Left kidney (tissue), 2 donors: Measurements from ENCODE around the gene GRID1. TPM values are rescaled to one million over a fixed set of nuclear protein-coding genes. Genes with fewer than 3 reads are reported as not detected.

Experiments used
- DNase-seq: peaks from one replicate; pipeline ENCODE4 v3.0.0-alpha.2; 2013
- polyA plus RNA-seq: library from polyadenylated mRNA; unstranded; fragments of 120-200 nt; gene quantifications from one replicate; pipeline ENCODE4 v1.2.1, GENCODE V29; 2013; ENCODE audit not compliant: insufficient read length

The GRID1 gene
- polyA plus RNA-seq, 1 donor: 1.1 TPM

DNA sequence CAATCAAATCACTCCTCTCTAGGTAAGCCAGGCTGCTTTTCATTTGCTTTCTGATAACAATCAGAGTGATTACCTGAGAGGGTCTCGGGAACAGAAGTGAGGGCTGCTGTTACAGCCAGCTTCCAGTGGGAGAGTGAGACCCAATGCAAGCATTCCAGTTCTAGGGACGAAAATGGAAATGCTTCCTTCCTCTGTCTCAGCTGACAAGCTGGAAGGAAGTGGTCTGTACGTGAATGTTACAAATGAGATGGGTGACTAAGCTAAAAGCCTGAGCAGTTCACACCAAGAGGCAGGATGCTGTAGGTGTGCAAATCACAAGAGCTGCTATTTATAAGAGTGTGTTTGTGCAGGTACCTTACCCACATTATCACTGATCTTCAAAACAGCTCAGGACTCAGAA is 772.4 kb downstream of the GRID1 start:
- DNase-seq: no peak

GRCh38 chr10:85593226-85593772 is 773.3 kb downstream of the GRID1 start:
- DNase-seq: no peak

GRCh38 chr10:85581371-85581770 is 785.2 kb downstream of the GRID1 start:
- no peak for DNase-seq

DNA sequence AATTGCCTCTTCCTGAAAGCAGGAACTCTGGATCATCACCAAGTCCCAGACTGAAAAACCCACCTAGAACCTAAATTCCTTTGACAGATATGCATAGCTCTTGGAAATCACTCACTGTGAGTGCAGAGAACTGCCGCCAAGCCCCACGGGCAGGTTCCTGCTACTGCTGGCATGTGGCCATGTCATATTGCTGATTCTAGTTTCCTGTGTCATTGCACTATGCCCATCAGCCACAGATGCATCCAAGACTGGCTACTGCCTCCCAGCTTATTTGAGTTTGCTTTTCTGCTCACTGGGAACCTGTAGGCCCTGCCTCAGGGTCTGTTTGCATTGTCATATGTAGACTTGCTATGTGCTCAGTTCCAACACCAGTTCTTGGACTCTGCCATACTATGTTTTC is 786.0 kb downstream of the GRID1 start:
- no peak for DNase-seq

- no peak for DNase-seq
Measured at GRCh38 chr10:85578860-85579259, 787.7 kb downstream of the GRID1 start.

DNA sequence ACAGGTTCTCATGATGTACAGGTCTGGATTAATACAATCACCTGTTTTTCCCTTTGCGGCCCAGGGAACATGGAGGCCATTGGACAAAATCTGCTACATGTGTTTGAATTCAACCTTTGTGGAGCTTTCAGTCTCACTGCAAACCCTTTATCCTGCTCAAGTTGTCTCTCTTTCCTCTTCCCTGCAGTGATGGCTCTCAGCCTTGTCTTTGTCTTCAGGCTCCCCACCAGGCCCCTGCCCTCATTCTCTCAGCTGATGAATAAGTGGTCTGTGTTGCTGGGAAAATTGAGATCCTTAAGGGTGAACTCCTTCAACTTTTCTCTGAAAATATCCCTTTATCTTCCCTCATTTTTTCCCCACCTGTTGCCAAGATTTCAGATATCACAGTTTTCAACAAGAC is 791.2 kb downstream of the GRID1 start:
- no peak for DNase-seq

DNA sequence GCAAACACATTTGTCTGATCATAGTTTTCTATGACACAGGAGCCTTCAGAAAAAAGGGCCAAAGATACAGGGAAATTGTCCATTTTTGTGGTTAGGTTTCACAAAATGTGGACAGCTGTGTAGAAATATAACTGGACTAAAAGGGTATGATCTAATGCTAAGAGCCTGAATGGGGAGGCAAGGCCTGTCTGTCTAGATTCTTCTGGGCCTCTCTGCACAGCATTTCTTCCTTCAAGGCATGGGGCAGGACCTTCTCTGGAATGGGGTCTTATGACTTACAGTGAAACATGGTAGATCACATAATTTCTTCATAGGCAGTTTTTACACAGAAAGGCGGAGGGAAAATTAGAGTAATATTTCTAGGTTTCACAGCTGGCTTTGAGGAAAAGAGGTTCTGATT is 795.7 kb downstream of the GRID1 start:
- no peak for DNase-seq

GRCh38 chr10:85565381-85565780 is 801.2 kb downstream of the GRID1 start:
- DNase-seq: no peak

- DNase-seq: no peak
Measured at GRCh38 chr10:85558533-85558932, 808.1 kb downstream of the GRID1 start.

- no peak for DNase-seq
Measured at GRCh38 chr10:85557706-85558105, 808.9 kb downstream of the GRID1 start.

- DNase-seq: no peak
Measured at GRCh38 chr10:85557077-85557476, 809.5 kb downstream of the GRID1 start.

Other genes starting within 250 kb of the GRID1 start
- gene WAPL, start 155.0 kb upstream of the GRID1 start, polyA plus RNA-seq: 56.2 TPM